Hepatocyte (in vitro differentiated cells): ENCODE measurements around the gene TSGA10IP. TPM values are rescaled to one million over a fixed set of nuclear protein-coding genes. Genes with fewer than 3 reads are reported as not detected.

Source experiments
- DNase-seq: peaks from one replicate; pipeline ENCODE4 v3.0.0-alpha.2; 2016; ENCODE audit warnings: low spot score
- H2AFZ ChIP-seq: fragments of 200-600 bp; sonication (generic); 2 replicates; pipeline ENCODE4 v1.6.0; 2016; ENCODE audit warnings: antibody characterized with exemption, mild to moderate bottlenecking
- H3K27ac ChIP-seq: fragments of 200-600 bp; sonication (generic); 2 replicates; pipeline ENCODE4 v1.5.1; 2016; ENCODE audit warnings: mild to moderate bottlenecking
- H3K27me3 ChIP-seq: fragments of 200-600 bp; sonication (generic); 2 replicates; pipeline ENCODE4 v1.6.1; 2016
- H3K36me3 ChIP-seq: fragments of 200-600 bp; sonication (generic); replicated peaks from 2 replicates; pipeline ENCODE4 v1.5.1; 2016; ENCODE audit warnings: low read depth; ENCODE audit not compliant: insufficient read depth
- H3K4me1 ChIP-seq: fragments of 200-600 bp; sonication (generic); 2 replicates; pipeline ENCODE4 v1.5.1; 2016; ENCODE audit warnings: mild to moderate bottlenecking, moderate library complexity; ENCODE audit not compliant: insufficient read depth
- H3K4me2 ChIP-seq: fragments of 200-600 bp; sonication (generic); 2 replicates; pipeline ENCODE4 v1.6.0; 2016
- H3K4me3 ChIP-seq: fragments of 200-600 bp; sonication (generic); 2 replicates; pipeline ENCODE4 v1.5.1; 2016; ENCODE audit warnings: mild to moderate bottlenecking
- H3K79me2 ChIP-seq: fragments of 200-600 bp; sonication (generic); 2 replicates; pipeline ENCODE4 v1.6.0; 2017; ENCODE audit warnings: mild to moderate bottlenecking
- H3K9me2 ChIP-seq: fragments of 200-600 bp; sonication (generic); replicated peaks from 2 replicates; pipeline ENCODE4 v1.6.0; 2017; ENCODE audit warnings: mild to moderate bottlenecking; ENCODE audit not compliant: insufficient read depth
- H3K9me3 ChIP-seq: fragments of 200-600 bp; sonication (generic); 2 replicates; pipeline ENCODE4 v1.5.1; 2016; ENCODE audit warnings: low read depth, mild to moderate bottlenecking
- H4K20me1 ChIP-seq: fragments of 200-600 bp; sonication (generic); 2 replicates; pipeline ENCODE4 v1.6.0; 2016; ENCODE audit warnings: mild to moderate bottlenecking; ENCODE audit not compliant: insufficient read depth, poor library complexity, severe bottlenecking
- EZH2 ChIP-seq: fragments of 200-600 bp; sonication (generic); IDR thresholded peaks from 2 replicates; pipeline ENCODE4 v1.6.1; 2016; ENCODE audit warnings: antibody characterized with exemption, mild to moderate bottlenecking, borderline replicate concordance
- EZH2phosphoT487 ChIP-seq: fragments of 200-600 bp; sonication (generic); IDR thresholded peaks from one replicate; pipeline ENCODE4 v1.6.1; 2018; ENCODE audit warnings: antibody characterized with exemption, mild to moderate bottlenecking, low read depth, moderate library complexity; ENCODE audit not compliant: unreplicated experiment, severe bottlenecking
- WGBS: methylation state at CpG from one replicate; pipeline ENCODE4 v1.1.6; 2016; ENCODE audit warnings: low lambda C conversion rate; ENCODE audit errors: missing lambda C conversion rate; 5-methylcytosine and 5-hydroxymethylcytosine counted together
- polyA plus RNA-seq: library from polyadenylated mRNA; unstranded; fragments of >200 nt; fragmentation: Nextera tagmentation; extraction: Ambion mirVana; gene quantifications from 2 replicates; pipeline ENCODE4 v1.2.1, GENCODE V29; 2016
- total RNA-seq: library from RNA; depleted of rRNA; stranded (reverse); fragments of >200 nt; gene quantifications from 2 replicates; pipeline ENCODE4 v1.2.3, GENCODE V29; 2014
- TF ChIP-seq, protein P1 (sequence below): fragments of 200-600 bp; sonication (generic); IDR thresholded peaks from 2 replicates; pipeline ENCODE4 v1.5.1; 2016; ENCODE audit warnings: antibody characterized with exemption, mild to moderate bottlenecking; ENCODE audit not compliant: poor library complexity

TSGA10IP gene
- total and polyA plus RNA-seq, 2 experiments from 2014 or later, result not detected

DNA sequence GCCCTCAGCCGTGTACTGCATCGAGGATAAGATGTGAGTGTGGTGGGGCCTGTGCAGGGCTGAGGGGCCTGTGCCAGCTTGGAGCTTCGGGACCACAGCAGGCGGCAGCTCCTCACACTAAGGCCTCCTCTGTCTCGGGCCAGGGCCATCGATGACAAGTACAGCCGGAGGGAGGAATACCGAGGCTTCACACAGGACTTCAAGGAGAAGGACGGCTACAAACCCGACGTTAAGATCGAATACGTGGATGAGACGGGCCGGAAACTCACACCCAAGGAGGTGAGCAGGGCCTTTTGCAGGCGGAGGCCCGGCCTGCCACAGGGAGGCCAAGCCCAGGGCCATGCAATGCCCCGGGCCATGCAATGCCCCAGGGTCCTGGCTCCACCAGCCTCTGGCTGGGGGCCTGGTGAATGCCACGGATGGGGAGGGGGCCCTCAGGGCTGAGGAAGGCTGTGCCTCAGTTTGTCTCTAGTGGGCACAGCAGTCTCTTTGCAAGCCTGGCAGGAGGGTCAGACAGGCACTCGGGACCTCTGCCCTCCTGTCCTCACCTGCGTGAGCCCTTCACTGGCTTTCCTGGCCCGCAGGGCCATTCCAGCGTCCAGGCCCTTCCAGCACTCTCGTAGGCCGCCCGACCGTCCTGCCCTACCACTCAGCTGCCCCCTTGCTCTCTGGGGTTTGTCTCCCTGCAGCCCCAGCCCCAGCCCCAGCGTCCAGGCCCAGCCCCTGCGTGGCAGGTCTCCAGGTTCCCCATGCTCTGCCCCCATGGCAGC is 32.5 kb downstream of the TSGA10IP start:
- WGBS, result 96% methylated on average over 23 of the region's 29 CpGs

DNA sequence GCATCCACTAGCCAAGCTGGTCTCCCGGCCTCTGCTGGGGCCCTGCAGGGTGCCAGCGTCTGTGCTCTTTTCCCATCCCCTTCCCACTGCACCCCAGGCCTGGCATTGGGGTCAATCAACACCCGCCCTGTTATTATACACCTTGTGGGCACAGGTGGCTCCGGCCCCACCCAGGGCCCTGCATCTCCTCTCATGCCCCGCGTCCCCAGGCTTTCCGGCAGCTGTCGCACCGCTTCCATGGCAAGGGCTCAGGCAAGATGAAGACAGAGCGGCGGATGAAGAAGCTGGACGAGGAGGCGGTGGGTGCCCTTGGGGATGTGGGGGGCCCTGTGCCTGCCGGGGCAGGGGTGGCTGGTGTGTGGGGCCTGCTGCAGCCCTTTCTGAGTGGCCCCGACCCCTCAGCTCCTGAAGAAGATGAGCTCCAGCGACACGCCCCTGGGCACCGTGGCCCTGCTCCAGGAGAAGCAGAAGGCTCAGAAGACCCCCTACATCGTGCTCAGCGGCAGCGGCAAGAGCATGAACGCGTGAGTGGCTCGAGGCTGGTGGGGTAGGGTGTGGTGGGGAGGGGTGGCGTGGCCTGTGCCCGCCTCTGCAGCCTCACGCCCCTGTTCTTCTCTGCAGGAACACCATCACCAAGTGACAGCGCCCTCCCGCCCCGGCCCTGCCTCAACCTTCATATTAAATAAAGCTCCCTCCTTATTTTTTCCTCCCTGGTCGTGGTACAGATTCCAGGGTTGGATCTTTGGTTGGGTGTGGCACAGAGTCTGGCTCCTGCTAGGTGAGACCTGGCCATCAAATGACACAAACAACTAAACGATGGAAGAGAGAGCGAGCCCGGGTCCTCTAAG is 33.3 kb downstream of the TSGA10IP start:
- H3K9me3 ChIP-seq, result no peaks in the 10 kb centered on the region
- no peaks in the 10 kb centered on the region for H3K79me2 ChIP-seq
- no peaks in the 10 kb centered on the region for H4K20me1 ChIP-seq
- 97% methylated on average over 28 of the region's 34 CpGs for WGBS
- H3K4me1 ChIP-seq, result no peaks in the 10 kb centered on the region
- no peak overlapping the region for H3K27ac ChIP-seq
- no peaks in the 10 kb centered on the region for H3K9me2 ChIP-seq
- H2AFZ ChIP-seq, result no peak overlapping the region
- no peak for TF ChIP-seq EZH2phosphoT487
- no peak for TF ChIP-seq EZH2
- no peak overlapping the region for H3K4me3 ChIP-seq
- no peaks in the 10 kb centered on the region for H3K36me3 ChIP-seq
- DNase-seq, result no peak
- H3K27me3 ChIP-seq, result no peaks in the 10 kb centered on the region
- H3K4me2 ChIP-seq, result no peak overlapping the region

More for the DNA sequence above, 32.5 kb downstream of the TSGA10IP start:
- Histone ChIP-seq H3K9me2 (no peaks in the 10 kb centered on the region), H3K9me3 (no peaks in the 10 kb centered on the region), H2AFZ (no peak overlapping the region), H3K27me3 (no peaks in the 10 kb centered on the region), H3K4me2 (no peak overlapping the region), H3K4me1 (no peaks in the 10 kb centered on the region), H3K36me3 (no peaks in the 10 kb centered on the region), H3K79me2 (no peaks in the 10 kb centered on the region), H4K20me1 (no peaks in the 10 kb centered on the region), H3K27ac (no peak overlapping the region), H3K4me3 (no peak overlapping the region)
- TF ChIP-seq, protein P1, sequence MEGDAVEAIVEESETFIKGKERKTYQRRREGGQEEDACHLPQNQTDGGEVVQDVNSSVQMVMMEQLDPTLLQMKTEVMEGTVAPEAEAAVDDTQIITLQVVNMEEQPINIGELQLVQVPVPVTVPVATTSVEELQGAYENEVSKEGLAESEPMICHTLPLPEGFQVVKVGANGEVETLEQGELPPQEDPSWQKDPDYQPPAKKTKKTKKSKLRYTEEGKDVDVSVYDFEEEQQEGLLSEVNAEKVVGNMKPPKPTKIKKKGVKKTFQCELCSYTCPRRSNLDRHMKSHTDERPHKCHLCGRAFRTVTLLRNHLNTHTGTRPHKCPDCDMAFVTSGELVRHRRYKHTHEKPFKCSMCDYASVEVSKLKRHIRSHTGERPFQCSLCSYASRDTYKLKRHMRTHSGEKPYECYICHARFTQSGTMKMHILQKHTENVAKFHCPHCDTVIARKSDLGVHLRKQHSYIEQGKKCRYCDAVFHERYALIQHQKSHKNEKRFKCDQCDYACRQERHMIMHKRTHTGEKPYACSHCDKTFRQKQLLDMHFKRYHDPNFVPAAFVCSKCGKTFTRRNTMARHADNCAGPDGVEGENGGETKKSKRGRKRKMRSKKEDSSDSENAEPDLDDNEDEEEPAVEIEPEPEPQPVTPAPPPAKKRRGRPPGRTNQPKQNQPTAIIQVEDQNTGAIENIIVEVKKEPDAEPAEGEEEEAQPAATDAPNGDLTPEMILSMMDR, result no peak
- TF ChIP-seq EZH2 (no peak), EZH2phosphoT487 (no peak)
- DNase-seq, result no peak

DNA sequence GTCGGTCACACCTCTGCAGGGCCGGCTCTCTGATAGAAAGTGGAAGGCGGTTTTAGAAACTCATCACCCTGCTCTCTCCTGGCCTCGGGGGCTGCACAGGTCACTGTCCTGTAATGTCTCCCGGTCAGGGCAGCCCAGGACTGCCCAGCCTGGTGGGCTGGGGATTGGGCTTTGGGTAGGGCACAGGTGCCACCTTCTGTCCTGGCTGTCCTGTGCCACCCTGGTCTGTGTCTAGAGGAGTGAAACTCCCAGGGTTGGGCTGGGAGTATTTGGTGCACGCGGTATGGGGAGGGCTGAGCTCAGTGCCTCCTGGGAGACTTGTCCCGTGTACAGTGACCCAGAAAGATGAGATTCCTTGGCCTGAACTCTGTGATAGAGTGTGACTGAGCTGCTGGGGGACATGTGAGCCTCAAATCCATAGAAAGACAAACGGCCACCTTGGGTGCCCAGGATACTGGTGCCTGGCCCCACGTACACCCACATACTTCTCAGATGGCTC is 34.0 kb downstream of the TSGA10IP start:
- Histone ChIP-seq H3K27me3 (no peaks in the 10 kb centered on the region), H3K79me2 (no peaks in the 10 kb centered on the region)
- no peak for DNase-seq

More for the DNA sequence above, 34.0 kb downstream of the TSGA10IP start:
- Histone ChIP-seq H3K36me3 (no peaks in the 10 kb centered on the region), H3K4me2 (no peak overlapping the region), H3K27ac (no peak overlapping the region), H4K20me1 (no peaks in the 10 kb centered on the region), H3K9me3 (no peaks in the 10 kb centered on the region), H3K4me1 (no peaks in the 10 kb centered on the region), H2AFZ (no peak overlapping the region), H3K4me3 (no peak overlapping the region), H3K9me2 (no peaks in the 10 kb centered on the region)
- WGBS, result 87% methylated on average over 10 of the region's 10 CpGs
- TF ChIP-seq EZH2phosphoT487 (no peak), EZH2 (no peak)
- TF ChIP-seq, protein P1, result no peak
